GM21619 (cell line): Measurements from ENCODE around the gene SLC37A1.
A peak's percentile ranks its signal among the peaks of the same experiment; 100 is the strongest.

Experiments
- ATAC-seq: cut with Tn5 transposase; IDR thresholded peaks from one replicate; pipeline ENCODE4 v1.9.1; 2021; ENCODE audit not compliant: unreplicated experiment

Gene SLC37A1

GRCh38 chr21:42558846-42559245 lies 45.2 kb downstream of the SLC37A1 start:
- ATAC-seq: no peak

- ATAC-seq: no peak
Observed at GRCh38 chr21:42559326-42559725, 45.7 kb downstream of the SLC37A1 start.

DNA sequence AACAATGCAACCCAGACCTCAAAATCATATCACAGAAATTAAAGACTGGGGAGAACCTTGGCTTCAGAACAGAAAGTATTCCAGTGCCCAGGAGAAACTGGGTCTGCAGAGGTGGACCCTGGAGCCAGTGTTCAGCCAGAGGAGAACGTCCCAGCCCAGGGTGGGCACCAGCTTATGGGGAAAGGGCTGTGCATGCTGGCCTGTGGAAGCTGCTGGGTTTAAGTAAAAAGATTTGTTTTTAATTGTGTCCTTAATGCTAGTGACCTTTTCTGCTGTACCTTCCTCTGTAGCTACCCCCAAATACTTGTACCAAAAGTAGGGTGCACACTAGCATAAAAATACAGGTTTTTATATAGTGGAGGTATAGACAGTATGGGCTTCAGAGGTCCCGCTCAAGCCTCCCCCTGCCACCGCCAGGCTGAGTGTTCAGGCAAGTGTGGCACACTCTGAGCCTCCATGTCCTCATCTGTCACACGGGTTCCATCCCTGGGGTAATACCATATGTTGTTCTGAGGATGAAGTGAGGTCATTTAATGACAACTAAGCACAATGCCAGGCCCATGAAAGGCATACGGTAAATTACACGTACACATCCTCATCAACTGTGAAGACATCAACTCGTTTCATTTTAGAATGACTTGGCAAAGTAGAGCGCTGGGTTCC lies 47.0 kb downstream of the SLC37A1 start:
- no peak for ATAC-seq

GRCh38 chr21:42561762-42562650 lies 48.4 kb downstream of the SLC37A1 start:
- ATAC-seq: peak; percentile 63

DNA sequence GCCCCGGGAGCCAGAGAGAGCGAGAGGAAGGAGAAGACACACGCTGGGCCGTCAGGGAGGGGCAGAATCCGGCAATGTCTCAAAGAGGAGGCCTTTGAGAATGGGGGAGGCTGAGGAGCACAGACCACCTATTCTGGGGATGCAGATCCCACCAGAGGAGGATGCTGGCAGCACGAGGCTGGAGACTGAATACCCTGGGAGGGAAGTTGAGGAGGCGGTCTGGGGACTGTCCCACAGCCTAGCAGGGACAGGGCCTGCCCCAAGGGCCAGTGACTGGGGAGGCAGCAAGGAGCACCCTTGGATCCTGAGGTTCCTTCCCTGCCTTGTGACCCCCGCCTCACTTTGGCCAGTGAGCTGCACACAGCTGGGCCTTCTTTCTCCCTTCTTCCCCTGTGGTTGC lies 49.2 kb downstream of the SLC37A1 start:
- no peak for ATAC-seq

GRCh38 chr21:42563261-42563660 lies 49.6 kb downstream of the SLC37A1 start:
- no peak for ATAC-seq

DNA sequence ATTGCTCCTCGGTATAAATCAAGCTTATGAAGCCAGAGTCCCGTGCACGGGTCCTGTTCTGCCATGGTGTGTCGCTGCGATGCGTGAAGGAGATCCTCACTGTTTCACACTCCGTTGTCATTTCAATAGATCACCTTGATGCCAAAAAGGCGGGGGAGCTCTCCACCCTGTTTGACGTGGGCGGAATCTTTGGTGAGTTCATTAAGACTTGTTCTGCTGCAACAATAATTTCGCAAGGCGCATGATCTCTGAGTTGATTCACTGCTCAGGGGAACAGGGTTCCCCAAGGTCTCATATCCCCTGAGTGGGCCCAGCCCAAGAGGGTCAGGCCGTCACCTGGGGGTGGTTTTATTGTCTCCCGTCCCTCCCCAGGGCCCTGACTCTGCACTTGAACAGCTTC lies 50.0 kb downstream of the SLC37A1 start:
- ATAC-seq: no peak

- ATAC-seq: no peak
Observed at GRCh38 chr21:42564561-42564971, 50.9 kb downstream of the SLC37A1 start.

GRCh38 chr21:42565206-42565810 lies 51.7 kb downstream of the SLC37A1 start:
- ATAC-seq: no peak

DNA sequence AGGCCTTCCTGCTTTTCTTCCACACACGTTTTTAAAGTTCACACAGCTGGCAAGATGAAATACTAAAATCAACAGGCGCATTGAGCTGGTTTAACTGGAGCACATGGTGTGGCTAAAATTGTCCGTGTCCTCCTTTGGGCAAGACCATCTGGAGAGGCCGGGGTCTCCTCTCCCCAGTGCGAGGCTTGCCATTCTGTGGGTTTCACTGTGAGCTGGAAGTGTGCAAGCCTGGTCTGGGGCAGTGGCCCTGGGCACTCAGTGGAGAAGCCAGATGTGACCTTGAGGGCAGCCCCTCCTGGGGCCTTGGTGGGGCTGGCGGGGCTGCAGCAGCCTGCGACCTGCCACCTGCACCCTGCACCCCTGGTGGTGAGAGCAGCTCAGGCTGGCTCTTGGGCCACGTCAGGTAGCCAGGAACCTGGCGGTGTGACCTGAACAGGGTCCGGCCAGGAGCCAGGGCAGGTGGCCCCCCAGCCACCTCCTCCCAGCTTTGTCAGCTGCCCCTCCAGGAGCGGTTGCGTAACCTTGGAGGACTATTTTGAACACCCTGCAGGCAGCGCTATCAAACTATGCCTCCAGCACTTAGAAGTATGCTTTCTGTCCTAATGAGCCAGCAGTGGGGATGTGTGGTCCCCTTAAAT lies 52.4 kb downstream of the SLC37A1 start:
- no peak for ATAC-seq

GRCh38 chr21:42566524-42567213 lies 53.0 kb downstream of the SLC37A1 start:
- ATAC-seq: no peak

GRCh38 chr21:42567214-42567555 lies 53.5 kb downstream of the SLC37A1 start:
- ATAC-seq: no peak

GRCh38 chr21:42567861-42568260 lies 54.2 kb downstream of the SLC37A1 start:
- no peak for ATAC-seq

- no peak for ATAC-seq
Observed at GRCh38 chr21:42568376-42568775, 54.7 kb downstream of the SLC37A1 start.

- ATAC-seq: no peak
Observed at GRCh38 chr21:42568866-42569731, 55.4 kb downstream of the SLC37A1 start.

GRCh38 chr21:42569732-42570301 lies 56.2 kb downstream of the SLC37A1 start:
- ATAC-seq: no peak

- no peak for ATAC-seq
Observed at GRCh38 chr21:42570362-42570761, 56.7 kb downstream of the SLC37A1 start.

DNA sequence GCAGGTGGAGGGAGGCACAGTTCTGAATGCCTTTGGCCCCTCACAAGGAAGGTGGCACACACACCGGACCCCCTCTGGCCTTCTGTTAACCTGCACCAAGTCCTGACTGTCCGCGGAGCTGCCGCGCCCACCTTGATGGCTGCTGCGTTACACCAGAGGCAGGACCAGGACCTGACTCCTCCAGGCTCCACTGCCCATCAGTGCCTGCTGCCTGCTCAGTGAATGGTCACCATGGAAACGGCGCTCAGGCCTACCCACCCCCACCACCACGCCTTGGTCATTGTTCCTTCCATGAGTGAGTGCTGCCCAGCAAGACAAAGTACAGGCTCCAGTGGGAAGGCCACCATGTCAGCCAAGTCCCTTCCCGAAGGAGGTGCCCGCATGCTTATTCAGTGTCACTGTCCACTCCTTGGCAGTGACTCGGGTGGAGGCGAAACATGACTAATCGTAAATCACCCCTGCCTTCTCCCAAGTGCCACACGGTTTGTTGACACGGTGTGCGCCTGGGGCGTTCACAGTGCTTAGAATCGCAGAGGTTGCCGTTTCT lies 57.3 kb downstream of the SLC37A1 start:
- ATAC-seq: no peak

DNA sequence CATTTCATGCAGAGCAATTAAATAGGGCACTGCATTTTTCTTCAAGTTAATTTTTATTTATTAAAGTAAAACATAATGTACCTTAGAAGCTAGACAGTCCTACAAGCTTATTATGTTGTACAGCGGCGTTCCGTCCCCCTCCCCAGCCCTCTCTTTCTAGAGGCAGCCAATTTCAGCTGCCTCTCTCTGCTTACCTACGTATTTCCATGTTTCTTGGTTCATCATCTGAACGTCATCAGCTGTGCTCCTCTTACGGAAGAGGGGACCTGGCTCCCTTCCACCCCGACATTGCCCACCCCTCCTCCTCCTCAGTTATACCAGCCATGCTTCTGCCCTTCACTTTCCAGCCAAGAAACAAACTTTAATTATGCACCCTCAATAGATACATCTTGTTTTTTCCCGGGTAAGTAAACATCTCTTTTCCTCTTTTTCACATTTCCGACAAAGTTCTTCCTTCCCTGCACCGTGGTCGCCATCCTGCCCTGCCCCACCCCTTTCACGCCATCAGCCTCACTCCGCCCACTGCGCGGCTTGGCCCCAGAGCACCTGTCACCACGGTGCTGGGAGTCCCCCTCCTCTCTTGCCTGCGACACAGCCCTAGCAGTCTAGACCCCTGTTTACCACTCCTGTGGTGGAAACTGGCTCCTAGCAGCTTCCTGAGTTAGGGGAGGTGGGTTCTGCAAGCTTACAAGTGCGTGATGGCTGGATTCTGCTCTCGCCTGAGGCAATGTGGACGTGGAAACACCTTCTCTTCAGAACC lies 57.9 kb downstream of the SLC37A1 start:
- no peak for ATAC-seq
